ENCODE data around the gene P2RY1. TPM values are rescaled to one million over a fixed set of nuclear protein-coding genes. Genes with fewer than 3 reads are reported as not detected.
"Not testable (repeated sequence)": the region's sequence is repeated elsewhere in the genome, so short reads cannot be mapped to it uniquely, and the experiment has no call there.

The P2RY1 gene
- total and polyA plus RNA-seq, 9 donors: 5.6 to 9.3 (median 6.8) TPM

- Histone ChIP-seq H3K36me3 (ENCODE audit: control insufficient read depth, insufficient read depth, low read length) (no peaks in the 10 kb centered on the region), H3K27me3 (ENCODE audit: control insufficient read depth, insufficient read depth, low read length) (peaks cover 11% of the 10 kb centered on the region), H3K27ac (ENCODE audit: low read length) (peak overlapping the region; percentile 87), H3K4me1 (ENCODE audit: control insufficient read depth, insufficient read depth, low read length) (peaks cover 5% of the 10 kb centered on the region), H3K9me3 (replicated peaks; ENCODE audit: control insufficient read depth, low read depth, low read length) (no peaks in the 10 kb centered on the region), H3K4me3 (ENCODE audit: low read length) (peak overlapping the region; percentile 76)
- peak; percentile 32 for DNase-seq
- WGBS (ENCODE audit: insufficient coverage): 2% methylated on average over 47 of the region's 47 CpGs
These were observed 721 bp downstream of the P2RY1 start for GRCh38 chr3:152835601-152836102.

DNA sequence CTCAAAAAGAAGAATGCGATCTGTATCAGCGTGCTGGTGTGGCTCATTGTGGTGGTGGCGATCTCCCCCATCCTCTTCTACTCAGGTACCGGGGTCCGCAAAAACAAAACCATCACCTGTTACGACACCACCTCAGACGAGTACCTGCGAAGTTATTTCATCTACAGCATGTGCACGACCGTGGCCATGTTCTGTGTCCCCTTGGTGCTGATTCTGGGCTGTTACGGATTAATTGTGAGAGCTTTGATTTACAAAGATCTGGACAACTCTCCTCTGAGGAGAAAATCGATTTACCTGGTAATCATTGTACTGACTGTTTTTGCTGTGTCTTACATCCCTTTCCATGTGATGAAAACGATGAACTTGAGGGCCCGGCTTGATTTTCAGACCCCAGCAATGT, 1.3 kb downstream of the P2RY1 start:
- Histone ChIP-seq H3K4me3 (ENCODE audit: low read length) (peak overlapping the region; percentile 76), H3K36me3 (ENCODE audit: control insufficient read depth, insufficient read depth, low read length) (no peaks in the 10 kb centered on the region), H3K4me1 (ENCODE audit: control insufficient read depth, insufficient read depth, low read length) (peaks cover 5% of the 10 kb centered on the region), H3K27me3 (ENCODE audit: control insufficient read depth, insufficient read depth, low read length) (peaks cover 11% of the 10 kb centered on the region), H3K9me3 (replicated peaks; ENCODE audit: control insufficient read depth, low read depth, low read length) (no peaks in the 10 kb centered on the region), H3K27ac (ENCODE audit: low read length) (no peak overlapping the region)
- DNase-seq: no peak
- 77% methylated on average over 4 of the region's 14 CpGs for WGBS (ENCODE audit: insufficient coverage)

DNA sequence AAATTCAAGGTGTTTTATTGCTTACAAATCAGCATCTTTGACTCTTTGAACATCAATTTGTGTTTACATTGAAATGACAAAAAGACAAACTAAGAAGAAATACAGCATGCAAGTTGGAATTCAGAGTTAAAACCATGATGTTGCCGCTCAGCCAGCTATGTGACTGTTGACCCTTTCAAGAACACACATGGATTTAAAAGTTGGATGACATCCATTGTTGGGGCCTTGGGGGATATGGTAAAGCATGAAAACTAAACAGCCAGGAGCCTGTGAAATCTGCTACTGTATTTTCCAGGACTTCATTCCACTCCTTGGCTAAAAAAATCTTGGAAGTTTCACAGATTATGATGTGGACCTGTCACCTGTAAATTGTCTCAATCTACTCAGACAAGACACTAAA, 4.6 kb downstream of the P2RY1 start:
- peak; percentile 27 for DNase-seq
- no CpG with 5 or more reads among the region's 1 CpG for WGBS (ENCODE audit: insufficient coverage)
- H3K36me3 ChIP-seq (ENCODE audit: control insufficient read depth, insufficient read depth, low read length): no peaks in the 10 kb centered on the region
- H3K9me3 ChIP-seq (replicated peaks; ENCODE audit: control insufficient read depth, low read depth, low read length): no peaks in the 10 kb centered on the region
- peaks cover 9% of the 10 kb centered on the region for H3K27me3 ChIP-seq (ENCODE audit: control insufficient read depth, insufficient read depth, low read length)
- H3K27ac ChIP-seq (ENCODE audit: low read length): no peak overlapping the region
- peaks cover 5% of the 10 kb centered on the region for H3K4me1 ChIP-seq (ENCODE audit: control insufficient read depth, insufficient read depth, low read length)
- H3K4me3 ChIP-seq (ENCODE audit: low read length): no peak overlapping the region

- H3K9me3 ChIP-seq (replicated peaks; ENCODE audit: control insufficient read depth, low read depth, low read length): no peaks in the 10 kb centered on the region
- peaks cover 1% of the 10 kb centered on the region for H3K27me3 ChIP-seq (ENCODE audit: control insufficient read depth, insufficient read depth, low read length)
- no peaks in the 10 kb centered on the region for H3K36me3 ChIP-seq (ENCODE audit: control insufficient read depth, insufficient read depth, low read length)
- no peak overlapping the region for H3K27ac ChIP-seq (ENCODE audit: low read length)
- DNase-seq: peak; percentile 27
- H3K4me3 ChIP-seq (ENCODE audit: low read length): no peak overlapping the region
- H3K4me1 ChIP-seq (ENCODE audit: control insufficient read depth, insufficient read depth, low read length): peaks cover 5% of the 10 kb centered on the region
- WGBS (ENCODE audit: insufficient coverage): no CpG with 5 or more reads among the region's 1 CpG
These were observed 6.2 kb downstream of the P2RY1 start for GRCh38 chr3:152841131-152841530.

- no peaks in the 10 kb centered on the region for H3K4me1 ChIP-seq (ENCODE audit: control insufficient read depth, insufficient read depth, low read length)
- H3K9me3 ChIP-seq (replicated peaks; ENCODE audit: control insufficient read depth, low read depth, low read length): peaks cover 6% of the 10 kb centered on the region
- peak; percentile 27 for DNase-seq
- H3K36me3 ChIP-seq (ENCODE audit: control insufficient read depth, insufficient read depth, low read length): no peaks in the 10 kb centered on the region
- H3K27ac ChIP-seq (ENCODE audit: low read length): no peak overlapping the region
- no peak overlapping the region for H3K4me3 ChIP-seq (ENCODE audit: low read length)
- H3K27me3 ChIP-seq (ENCODE audit: control insufficient read depth, insufficient read depth, low read length): no peaks in the 10 kb centered on the region
These were observed 7.5 kb downstream of the P2RY1 start for GRCh38 chr3:152842413-152842812.

DNA sequence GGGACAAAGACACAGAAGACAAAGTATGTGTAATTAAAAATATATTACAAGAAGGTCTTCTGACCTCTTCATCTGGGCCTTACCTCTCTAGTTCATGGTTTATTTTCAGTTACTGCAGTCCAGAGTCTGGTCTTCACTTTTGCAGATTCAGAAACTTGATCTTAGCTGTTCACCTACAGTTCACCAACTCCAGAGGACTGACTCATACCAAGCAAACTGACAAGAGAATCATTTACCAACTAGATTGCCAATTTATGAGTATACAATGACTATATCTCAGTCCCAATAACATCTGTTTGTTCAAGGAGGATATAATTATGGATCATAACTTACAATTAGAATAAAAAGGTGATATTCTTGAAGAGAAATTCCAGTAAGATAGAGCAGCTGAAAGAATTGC, 9.0 kb downstream of the P2RY1 start:
- no peak overlapping the region for H3K4me3 ChIP-seq (ENCODE audit: low read length)
- H3K27me3 ChIP-seq (ENCODE audit: control insufficient read depth, insufficient read depth, low read length): no peaks in the 10 kb centered on the region
- peaks cover 6% of the 10 kb centered on the region for H3K9me3 ChIP-seq (replicated peaks; ENCODE audit: control insufficient read depth, low read depth, low read length)
- H3K4me1 ChIP-seq (ENCODE audit: control insufficient read depth, insufficient read depth, low read length): no peaks in the 10 kb centered on the region
- no peak overlapping the region for H3K27ac ChIP-seq (ENCODE audit: low read length)
- no peak for DNase-seq
- no peaks in the 10 kb centered on the region for H3K36me3 ChIP-seq (ENCODE audit: control insufficient read depth, insufficient read depth, low read length)

- DNase-seq; H3K4me3 ChIP-seq (ENCODE audit: low read length); H3K27me3 ChIP-seq (ENCODE audit: control insufficient read depth, insufficient read depth, low read length); H3K36me3 ChIP-seq (ENCODE audit: control insufficient read depth, insufficient read depth, low read length); H3K27ac ChIP-seq (ENCODE audit: low read length); H3K9me3 ChIP-seq (replicated peaks; ENCODE audit: control insufficient read depth, low read depth, low read length); H3K4me1 ChIP-seq (ENCODE audit: control insufficient read depth, insufficient read depth, low read length): not testable (repeated sequence)
- WGBS (ENCODE audit: insufficient coverage): 96% methylated on average over 3 of the region's 3 CpGs
These were observed 11.8 kb downstream of the P2RY1 start for GRCh38 chr3:152846572-152847202.

DNA sequence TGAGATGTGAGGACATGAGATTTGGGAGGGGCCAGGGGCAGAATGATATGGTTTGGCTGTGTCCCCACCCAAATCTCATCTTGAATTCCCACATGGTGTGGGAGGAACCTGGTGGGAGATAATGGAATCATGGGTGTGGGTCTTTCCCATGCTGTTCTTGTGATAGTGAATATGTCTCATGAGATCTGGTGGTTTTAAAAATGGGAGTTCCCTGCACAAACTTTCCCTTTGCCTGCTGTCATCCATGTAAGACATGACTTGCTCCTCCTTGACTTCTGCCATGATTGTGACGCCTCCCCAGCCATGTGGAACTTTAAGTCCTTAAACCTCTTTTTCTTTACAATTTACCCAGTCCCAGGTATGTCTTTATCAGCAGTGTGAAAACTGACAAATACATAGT, 12.7 kb downstream of the P2RY1 start:
- not testable (repeated sequence) for H3K27me3 ChIP-seq (ENCODE audit: control insufficient read depth, insufficient read depth, low read length); H3K36me3 ChIP-seq (ENCODE audit: control insufficient read depth, insufficient read depth, low read length); DNase-seq; H3K4me3 ChIP-seq (ENCODE audit: low read length); H3K27ac ChIP-seq (ENCODE audit: low read length); H3K4me1 ChIP-seq (ENCODE audit: control insufficient read depth, insufficient read depth, low read length); H3K9me3 ChIP-seq (replicated peaks; ENCODE audit: control insufficient read depth, low read depth, low read length)
- no CpG with 5 or more reads among the region's 1 CpG for WGBS (ENCODE audit: insufficient coverage)

GRCh38 chr3:152849996-152850578, 15.2 kb downstream of the P2RY1 start:
- no peak for DNase-seq
- no peaks in the 10 kb centered on the region for H3K36me3 ChIP-seq (ENCODE audit: control insufficient read depth, insufficient read depth, low read length)
- H3K4me1 ChIP-seq (ENCODE audit: control insufficient read depth, insufficient read depth, low read length): no peaks in the 10 kb centered on the region
- H3K27ac ChIP-seq (ENCODE audit: low read length): no peak overlapping the region
- no peaks in the 10 kb centered on the region for H3K27me3 ChIP-seq (ENCODE audit: control insufficient read depth, insufficient read depth, low read length)
- peaks cover 6% of the 10 kb centered on the region for H3K9me3 ChIP-seq (replicated peaks; ENCODE audit: control insufficient read depth, low read depth, low read length)
- no peak overlapping the region for H3K4me3 ChIP-seq (ENCODE audit: low read length)
- no CpG with 5 or more reads among the region's 2 CpGs for WGBS (ENCODE audit: insufficient coverage)

GRCh38 chr3:152853196-152853595, 18.3 kb downstream of the P2RY1 start:
- no peak for DNase-seq
- Histone ChIP-seq H3K27me3 (ENCODE audit: control insufficient read depth, insufficient read depth, low read length) (no peaks in the 10 kb centered on the region), H3K4me3 (ENCODE audit: low read length) (no peak overlapping the region), H3K27ac (ENCODE audit: low read length) (no peak overlapping the region), H3K36me3 (ENCODE audit: control insufficient read depth, insufficient read depth, low read length) (no peaks in the 10 kb centered on the region), H3K4me1 (ENCODE audit: control insufficient read depth, insufficient read depth, low read length) (no peaks in the 10 kb centered on the region), H3K9me3 (replicated peaks; ENCODE audit: control insufficient read depth, low read depth, low read length) (no peaks in the 10 kb centered on the region)
- no CpG with 5 or more reads among the region's 2 CpGs for WGBS (ENCODE audit: insufficient coverage)

DNA sequence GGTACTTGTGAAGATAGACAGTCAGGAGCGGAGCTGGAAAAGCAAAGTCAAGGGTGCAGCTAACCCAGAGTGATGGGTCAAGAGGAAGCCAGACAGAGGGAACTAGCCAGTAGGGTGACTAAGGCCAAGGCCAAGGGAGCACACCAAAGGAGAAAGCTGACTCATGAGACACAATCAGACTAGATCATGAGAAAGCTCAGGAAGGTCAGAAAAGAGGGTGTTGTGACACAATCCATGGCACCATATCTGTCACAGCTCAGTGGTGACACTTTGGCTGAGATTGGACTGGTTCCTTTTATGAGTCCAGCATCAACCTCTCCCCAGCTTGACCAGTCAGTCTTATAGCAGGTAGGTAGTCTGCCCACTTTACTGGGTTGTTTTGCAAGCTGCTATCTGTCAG, 22.2 kb downstream of the P2RY1 start:
- H3K27ac ChIP-seq (ENCODE audit: low read length): no peak overlapping the region
- H3K27me3 ChIP-seq (ENCODE audit: control insufficient read depth, insufficient read depth, low read length): no peaks in the 10 kb centered on the region
- no peaks in the 10 kb centered on the region for H3K36me3 ChIP-seq (ENCODE audit: control insufficient read depth, insufficient read depth, low read length)
- H3K9me3 ChIP-seq (replicated peaks; ENCODE audit: control insufficient read depth, low read depth, low read length): no peaks in the 10 kb centered on the region
- 100% methylated on average over 1 of the region's 1 CpG for WGBS (ENCODE audit: insufficient coverage)
- H3K4me1 ChIP-seq (ENCODE audit: control insufficient read depth, insufficient read depth, low read length): no peaks in the 10 kb centered on the region
- no peak for DNase-seq
- no peak overlapping the region for H3K4me3 ChIP-seq (ENCODE audit: low read length)
